Ovary (tissue), 3 donors: ENCODE measurements around the gene LHFPL6.
"Not testable (repeated sequence)": the region's sequence is repeated elsewhere in the genome, so short reads cannot be mapped to it uniquely, and the experiment has no call there.

Experiments used
- CTCF ChIP-seq, 3 donors: fragments of 450-650 bp in 2 of 3; fragments of 200-600 bp in 1 of 3; IDR thresholded peaks; one replicate each; pipeline versions ENCODE4 v1.5.1 to v1.8.0; 2016 to 2022; ENCODE audit warnings: antibody characterized with exemption in 3 of 3, mild to moderate bottlenecking in 1 of 3
- EP300 ChIP-seq: sonication (generic); formaldehyde crosslinking; IDR thresholded peaks from one replicate; pipeline ENCODE4 v1.6.1; 2017; ENCODE audit warnings: antibody characterized with exemption
- POLR2A ChIP-seq: fragments of 450-650 bp; IDR thresholded peaks from one replicate; pipeline ENCODE4 v1.6.1; 2017; ENCODE audit warnings: antibody characterized with exemption, mild to moderate bottlenecking, moderate library complexity
- donor health status: DM: no; HTN: no; CAD: no.

DNA sequence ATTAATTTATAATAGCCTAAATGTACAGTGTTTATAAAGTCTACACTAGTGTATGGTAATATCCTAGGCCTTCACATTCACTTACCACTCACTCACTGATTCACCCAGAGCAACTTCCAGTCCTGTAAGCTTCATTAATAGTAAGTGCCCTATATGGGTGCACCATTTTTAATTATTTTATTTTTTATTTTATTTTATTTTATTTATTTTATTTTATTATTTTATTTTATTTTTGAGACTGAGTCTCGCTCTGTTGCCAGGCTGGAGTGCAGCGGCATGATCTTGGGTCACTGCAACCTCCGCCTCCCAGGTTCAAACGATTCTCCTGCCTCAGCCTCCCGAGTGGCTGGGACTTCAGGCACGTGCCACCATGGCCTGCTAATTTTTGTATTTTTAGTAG lies 264.9 kb downstream of the LHFPL6 start:
- not testable (repeated sequence) for TF ChIP-seq CTCF (IDR thresholded peaks at IDR 0.05); POLR2A; EP300
